GM12872 (cell line): Measurements from ENCODE around the gene WEE2.
A peak's percentile ranks its signal among the peaks of the same experiment; 100 is the strongest.

ENCODE experiments used
- TF ChIP-seq, protein P1 (sequence below): IDR thresholded peaks from 3 replicates; pipeline ENCODE4 v1.5.1; 2011; ENCODE audit warnings: low read depth, mild to moderate bottlenecking, low read length, moderate library complexity; ENCODE audit not compliant: insufficient read depth

WEE2 gene

DNA sequence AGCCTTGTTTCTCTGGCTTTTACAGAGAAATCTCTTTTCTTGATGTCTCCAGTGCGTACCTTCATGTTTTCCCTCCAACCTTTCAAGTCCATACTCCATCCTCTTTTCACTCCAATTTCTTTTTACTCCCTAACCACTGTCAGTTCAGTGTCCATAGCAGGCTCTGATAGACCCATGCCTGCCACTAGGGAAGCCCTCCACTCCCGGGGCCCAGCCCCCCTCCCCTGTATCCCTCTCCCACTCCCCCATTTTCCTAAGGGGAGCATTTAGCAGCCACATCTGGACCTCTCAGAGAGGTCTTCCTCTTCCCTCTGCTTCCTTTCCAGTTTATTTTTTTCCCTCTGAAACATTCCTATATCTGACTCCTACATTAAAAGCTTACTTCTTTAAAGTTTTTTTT, 39.3 kb upstream of the WEE2 start:
- TF ChIP-seq, protein P1, sequence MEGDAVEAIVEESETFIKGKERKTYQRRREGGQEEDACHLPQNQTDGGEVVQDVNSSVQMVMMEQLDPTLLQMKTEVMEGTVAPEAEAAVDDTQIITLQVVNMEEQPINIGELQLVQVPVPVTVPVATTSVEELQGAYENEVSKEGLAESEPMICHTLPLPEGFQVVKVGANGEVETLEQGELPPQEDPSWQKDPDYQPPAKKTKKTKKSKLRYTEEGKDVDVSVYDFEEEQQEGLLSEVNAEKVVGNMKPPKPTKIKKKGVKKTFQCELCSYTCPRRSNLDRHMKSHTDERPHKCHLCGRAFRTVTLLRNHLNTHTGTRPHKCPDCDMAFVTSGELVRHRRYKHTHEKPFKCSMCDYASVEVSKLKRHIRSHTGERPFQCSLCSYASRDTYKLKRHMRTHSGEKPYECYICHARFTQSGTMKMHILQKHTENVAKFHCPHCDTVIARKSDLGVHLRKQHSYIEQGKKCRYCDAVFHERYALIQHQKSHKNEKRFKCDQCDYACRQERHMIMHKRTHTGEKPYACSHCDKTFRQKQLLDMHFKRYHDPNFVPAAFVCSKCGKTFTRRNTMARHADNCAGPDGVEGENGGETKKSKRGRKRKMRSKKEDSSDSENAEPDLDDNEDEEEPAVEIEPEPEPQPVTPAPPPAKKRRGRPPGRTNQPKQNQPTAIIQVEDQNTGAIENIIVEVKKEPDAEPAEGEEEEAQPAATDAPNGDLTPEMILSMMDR = no peak

GRCh38 chr7:141671705-141672496, 36.3 kb upstream of the WEE2 start:
- TF ChIP-seq, protein P1 = no peak

DNA sequence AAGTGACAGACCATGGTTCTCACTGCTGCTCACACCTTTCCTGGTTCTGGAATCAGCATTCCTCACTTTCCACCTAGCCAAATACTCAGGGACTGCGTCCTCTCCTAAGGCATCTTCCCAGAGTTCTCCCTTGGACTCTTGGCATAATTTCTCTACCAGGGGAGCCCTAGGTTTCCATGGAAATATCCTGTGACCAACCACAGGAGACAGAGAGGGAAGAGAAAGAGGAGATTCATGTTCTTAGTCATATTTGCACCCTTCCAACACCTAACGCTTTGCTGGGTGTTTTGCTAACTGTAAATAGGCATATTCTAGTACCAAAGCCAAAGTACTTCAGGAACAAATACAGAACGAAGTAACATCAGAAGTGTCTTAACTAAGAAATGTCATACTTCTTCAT, 34.8 kb upstream of the WEE2 start:
- TF ChIP-seq, protein P1 = no peak

DNA sequence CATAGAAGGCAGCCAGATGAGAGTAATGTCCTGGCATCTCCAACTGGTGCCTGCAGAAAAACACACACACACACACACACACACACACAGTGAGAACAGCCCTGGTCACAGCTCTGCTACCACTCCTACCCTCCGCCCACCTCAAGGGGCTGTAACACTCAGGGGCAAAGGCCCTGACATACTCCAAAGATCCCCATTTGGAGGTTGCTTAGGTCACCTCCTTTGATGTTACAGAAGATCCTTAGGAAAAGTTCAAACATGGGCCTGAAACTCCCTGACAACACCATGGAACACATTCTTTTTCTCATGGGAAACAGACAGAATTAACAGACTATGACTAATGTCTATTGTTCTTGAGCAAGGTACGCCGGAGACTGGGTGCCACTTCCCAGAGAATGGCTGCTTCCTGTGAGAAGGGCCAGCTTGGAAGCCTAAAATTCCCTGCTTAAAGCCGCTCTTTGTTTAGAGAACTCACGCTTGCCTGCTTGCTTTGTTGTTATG, 33.9 kb upstream of the WEE2 start:
- TF ChIP-seq, protein P1 = no peak

GRCh38 chr7:141674702-141675101, 33.5 kb upstream of the WEE2 start:
- TF ChIP-seq, protein P1 = peak; percentile 46

GRCh38 chr7:141675436-141676215, 32.5 kb upstream of the WEE2 start:
- TF ChIP-seq, protein P1 = no peak

DNA sequence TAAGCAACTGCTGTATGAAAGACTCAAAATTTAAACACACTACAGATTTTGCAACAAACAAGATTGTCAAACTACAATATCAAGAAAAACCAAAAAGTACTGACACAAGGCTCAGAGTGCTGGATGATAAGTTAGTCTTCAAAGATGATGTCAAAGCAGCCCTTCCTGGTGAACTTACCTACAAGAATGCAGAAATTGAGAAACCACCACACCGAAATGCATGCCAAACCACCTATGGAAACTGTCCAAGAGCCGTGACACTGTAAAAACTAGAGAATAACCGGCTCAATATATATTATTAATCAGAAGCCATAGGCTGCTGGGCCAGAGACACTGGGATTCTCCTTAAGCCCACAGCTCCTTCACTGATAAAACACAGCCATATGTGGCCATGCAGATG, 31.5 kb upstream of the WEE2 start:
- TF ChIP-seq, protein P1 = no peak
